Heart left ventricle (tissue), 16 donors: Measurements from ENCODE around the gene OLFML2B. TPM values are rescaled to one million over a fixed set of nuclear protein-coding genes. Genes with fewer than 3 reads are reported as not detected.

Source experiments
- ATAC-seq, 4 donors: fragments of 200-7000 bp; cut with Tn5 transposase; one replicate each; pipeline ENCODE4 v1.9.1; 2020 to 2022; ENCODE audit warnings: moderate library complexity in 4 of 4, mild to moderate bottlenecking in 3 of 4, moderate number of reproducible peaks in 1 of 4
- DNase-seq, 5 donors: peaks; one replicate each; pipeline ENCODE4 v3.0.0-alpha.2; 2020
- H3K27ac ChIP-seq, 12 donors: fragments of 200-600 bp; sonication (generic) in 4 of 12; one replicate each; pipeline versions ENCODE4 v1.5.0 to v1.8.0; 2016 to 2022; ENCODE audit warnings: mild to moderate bottlenecking in 2 of 12
- H3K27me3 ChIP-seq, 9 donors: fragments of 200-600 bp; sonication (generic) in 2 of 9; one replicate each; pipeline versions ENCODE4 v1.5.1 to v1.8.0; 2016 to 2022; ENCODE audit warnings: mild to moderate bottlenecking in 3 of 9
- H3K36me3 ChIP-seq, 9 donors: fragments of 200-600 bp; sonication (generic) in 2 of 9; one replicate each; pipeline versions ENCODE4 v1.5.0 to v1.8.0; 2018 to 2022; ENCODE audit warnings: mild to moderate bottlenecking in 2 of 9
- H3K4me1 ChIP-seq, 12 donors: fragments of 200-600 bp; sonication (generic) in 4 of 12; one replicate each; pipeline versions ENCODE4 v1.5.0 to v1.8.0; 2016 to 2022; ENCODE audit warnings: mild to moderate bottlenecking in 3 of 12
- H3K4me3 ChIP-seq, 12 donors: fragments of 200-600 bp; sonication (generic) in 4 of 12; one replicate each; pipeline versions ENCODE4 v1.5.0 to v1.8.0; 2017 to 2022; ENCODE audit warnings: mild to moderate bottlenecking in 9 of 12, moderate library complexity in 4 of 12
- H3K9me3 ChIP-seq, 12 donors: fragments of 200-600 bp; sonication (generic) in 4 of 12; one replicate each; pipeline versions ENCODE4 v1.5.0 to v1.8.0; 2016 to 2022; ENCODE audit warnings: mild to moderate bottlenecking in 1 of 12
- POLR2A ChIP-seq, 2 donors: fragments of 450-650 bp; IDR thresholded peaks; one replicate each; pipeline ENCODE4 v1.6.1; 2017; ENCODE audit warnings: antibody characterized with exemption in 2 of 2, mild to moderate bottlenecking in 2 of 2, moderate library complexity in 2 of 2
- WGBS, 4 donors: extraction: QIAGEN DNeasy Blood & Tissue Kit in 2 of 4; methylation state at CpG; one replicate each; pipeline versions ENCODE4 v1.1.5 to v1.1.7; 2013 to 2018; 5-methylcytosine and 5-hydroxymethylcytosine counted together
- intact Hi-C, 10 donors: fragments of 100-400 bp; cut with DNase I; formaldehyde crosslinking; loops; one replicate each; pipeline versions ENCODE4 v1.11.1 to v1.14.2; 2022
- polyA plus RNA-seq, 2 donors: library from polyadenylated mRNA; stranded (reverse); fragments of 200-250 nt; gene quantifications; one replicate each; pipeline ENCODE4 v1.2.3, GENCODE V29; 2013
- total RNA-seq, 9 donors: library from RNA; depleted of rRNA in 2 of 9; stranded (reverse); fragments of >200 nt in 2 of 9; fragmentation: NEBNext Ultra II Directional in 3 of 9; extraction: Animal tissue kit (Norgen Biotek cat#: 25700) in 3 of 9; gene quantifications; one replicate each; pipeline versions ENCODE4 v1.1.0 to v1.2.4, GENCODE V29; 2016 to 2023
- TF ChIP-seq, protein P1 (sequence below), 12 donors: fragments of 200-600 bp; sonication (generic) in 4 of 12; IDR thresholded peaks; one replicate each; pipeline versions ENCODE4 v1.5.0 to v1.8.0; 2018 to 2022; ENCODE audit warnings: antibody characterized with exemption in 12 of 12, mild to moderate bottlenecking in 5 of 12
- donor health status: ischemic (EF 13 %, LVEDD 7.1; RV severe dilation, severe dysfunction).
- donor health status: healthy with polysubstance abuse.
- donor health status: DM: no; HTN: yes; CAD: no.
- donor health status: DM: no; HTN: no; CAD: no.
- donor health status: ischemic (EF 25% LVEDD 6.9; RV normal size, moderate dysfunction).
- donor health status: ischemic (EF 25% LVEDD 5.7; RV mildly dilated, moderate dysfunction).
- donor health status: healthy.
- donor health status: DM: yes; HTN: yes; CAD: no.
- donor health status: ischemic (EF 35%, LVEDD 5.7; RV mildly dilated, moderate dysfunction).
- donor health status: nonischemic (EF 11% LVEDD 7.7; RV severe dilation, severe dysfunction).
- donor health status: DM: yes; HTN: yes; CAD: no.
- donor health status: PGD.
- donor health status: ischemic (EF 29% LVEDD 5.4; RV normal size, mild dysfunction).
- donor health status: nonischemic (EF 23%, LVEDD 6.1; RV moderate dilation, normal function).

Gene OLFML2B
- total and polyA plus RNA-seq, 11 donors = 0.75 to 39.2 (median 2.8) TPM

GRCh38 chr1:161982507-161982895 lies 41.2 kb downstream of the OLFML2B start:
- TF ChIP-seq, protein P1, sequence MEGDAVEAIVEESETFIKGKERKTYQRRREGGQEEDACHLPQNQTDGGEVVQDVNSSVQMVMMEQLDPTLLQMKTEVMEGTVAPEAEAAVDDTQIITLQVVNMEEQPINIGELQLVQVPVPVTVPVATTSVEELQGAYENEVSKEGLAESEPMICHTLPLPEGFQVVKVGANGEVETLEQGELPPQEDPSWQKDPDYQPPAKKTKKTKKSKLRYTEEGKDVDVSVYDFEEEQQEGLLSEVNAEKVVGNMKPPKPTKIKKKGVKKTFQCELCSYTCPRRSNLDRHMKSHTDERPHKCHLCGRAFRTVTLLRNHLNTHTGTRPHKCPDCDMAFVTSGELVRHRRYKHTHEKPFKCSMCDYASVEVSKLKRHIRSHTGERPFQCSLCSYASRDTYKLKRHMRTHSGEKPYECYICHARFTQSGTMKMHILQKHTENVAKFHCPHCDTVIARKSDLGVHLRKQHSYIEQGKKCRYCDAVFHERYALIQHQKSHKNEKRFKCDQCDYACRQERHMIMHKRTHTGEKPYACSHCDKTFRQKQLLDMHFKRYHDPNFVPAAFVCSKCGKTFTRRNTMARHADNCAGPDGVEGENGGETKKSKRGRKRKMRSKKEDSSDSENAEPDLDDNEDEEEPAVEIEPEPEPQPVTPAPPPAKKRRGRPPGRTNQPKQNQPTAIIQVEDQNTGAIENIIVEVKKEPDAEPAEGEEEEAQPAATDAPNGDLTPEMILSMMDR (IDR thresholded peaks at IDR 0.05) = no peak
- no peak for TF ChIP-seq POLR2A (IDR thresholded peaks at IDR 0.05)
- H3K27me3 ChIP-seq = no peaks in the 10 kb centered on the region
- 58 to 69% (median 64%) methylated on average over 5 of the region's 5 CpGs for WGBS, 4 donors
- ATAC-seq = no peak
- no peak overlapping the region for H3K27ac ChIP-seq
- peaks cover 0 to 17% (median 0%) of the 10 kb centered on the region in 9 donors for H3K36me3 ChIP-seq
- no peak overlapping the region for H3K4me3 ChIP-seq
- intact Hi-C loops = no loop called here
- DNase-seq = no peak
- peaks cover 0 to 8% (median 4%) of the 10 kb centered on the region in 12 donors for H3K9me3 ChIP-seq
- no peaks in the 10 kb centered on the region for H3K4me1 ChIP-seq

GRCh38 chr1:161981735-161982506 lies 41.7 kb downstream of the OLFML2B start:
- no peak for TF ChIP-seq POLR2A (IDR thresholded peaks at IDR 0.05)
- TF ChIP-seq, protein P1 (IDR thresholded peaks at IDR 0.05) = no peak

GRCh38 chr1:161981126-161981525 lies 42.5 kb downstream of the OLFML2B start:
- ATAC-seq (no peak), DNase-seq (no peak)
- H3K9me3 ChIP-seq = no peaks in the 10 kb centered on the region
- H3K4me3 ChIP-seq = no peak overlapping the region
- intact Hi-C loops = no loop called here
- no peak overlapping the region for H3K27ac ChIP-seq
- H3K4me1 ChIP-seq = no peaks in the 10 kb centered on the region
- WGBS, 4 donors = 83 to 88% (median 85%) methylated on average over 8 of the region's 8 CpGs
- TF ChIP-seq, protein P1 (IDR thresholded peaks at IDR 0.05) = no peak
- no peak for TF ChIP-seq POLR2A (IDR thresholded peaks at IDR 0.05)
- peaks cover 0 to 17% (median 0%) of the 10 kb centered on the region in 9 donors for H3K36me3 ChIP-seq
- H3K27me3 ChIP-seq = no peaks in the 10 kb centered on the region

More at GRCh38 chr1:161981735-161982506, 41.7 kb downstream of the OLFML2B start:
- Histone ChIP-seq H3K27ac (no peak overlapping the region), H3K4me1 (no peaks in the 10 kb centered on the region), H3K9me3 (peaks cover 0 to 2% (median 0%) of the 10 kb centered on the region in 12 donors), H3K36me3 (peaks cover 0 to 17% (median 0%) of the 10 kb centered on the region in 9 donors), H3K27me3 (no peaks in the 10 kb centered on the region), H3K4me3 (no peak overlapping the region)
- DNase-seq = no peak
- intact Hi-C loops = no loop called here
- 86 to 90% (median 88%) methylated on average over 7 to 11 of the region's 11 CpGs for WGBS, 4 donors
- ATAC-seq = no peak

DNA sequence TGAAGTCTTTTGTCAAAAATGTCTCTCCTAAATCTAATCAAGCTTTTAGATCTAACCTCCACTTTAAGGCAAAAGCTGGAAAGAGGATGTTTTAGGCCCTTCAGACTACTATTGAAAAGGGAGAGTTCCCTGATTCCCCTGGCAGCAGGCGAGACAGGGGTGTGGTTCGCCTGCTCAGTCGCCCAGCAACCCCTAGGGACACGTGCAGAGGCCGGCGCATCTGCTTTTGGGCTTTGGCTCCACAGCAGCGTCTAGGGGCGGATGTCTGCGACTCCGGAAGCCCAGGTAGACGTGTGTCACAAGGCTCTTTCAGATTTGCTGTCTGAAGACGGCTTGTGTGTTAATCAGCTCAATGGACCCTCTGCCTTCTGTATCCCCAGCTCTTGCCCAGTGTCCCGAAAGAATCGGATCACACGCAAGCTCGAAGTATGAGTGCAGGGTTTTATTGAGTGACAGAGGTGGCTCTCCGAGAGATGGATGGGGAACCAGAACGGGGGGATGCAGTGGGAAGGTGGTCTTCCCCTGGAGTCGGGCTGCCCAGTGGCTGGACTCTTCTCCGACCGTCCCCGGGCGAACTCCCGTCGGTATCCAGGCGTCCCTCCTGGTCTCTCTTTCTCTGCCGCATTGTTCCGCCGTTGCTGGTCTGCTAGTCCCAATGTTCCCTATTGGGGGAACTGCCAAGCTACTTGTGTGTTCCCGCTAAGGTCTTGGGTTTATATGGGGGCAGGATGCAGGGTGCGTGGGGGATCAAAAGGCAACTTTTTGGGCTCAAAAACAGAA lies 45.5 kb downstream of the OLFML2B start:
- Histone ChIP-seq H3K4me1 (peaks cover 0 to 16% (median 11%) of the 10 kb centered on the region in 12 donors), H3K4me3 (no peak overlapping the region), H3K9me3 (no peaks in the 10 kb centered on the region), H3K27me3 (no peaks in the 10 kb centered on the region), H3K27ac (no peak overlapping the region), H3K36me3 (peaks cover 0 to 4% (median 0%) of the 10 kb centered on the region in 9 donors)
- intact Hi-C loops = loop anchor here in 1 of 10 donors (10.0 kb wide), 1 partner anchor 103 kb away; no protein-coding TSS in a partner anchor
- no peak for ATAC-seq
- no peak for TF ChIP-seq POLR2A (IDR thresholded peaks at IDR 0.05)
- TF ChIP-seq, protein P1 (IDR thresholded peaks at IDR 0.05) = no peak
- no peak for DNase-seq
- 92 to 95% (median 95%) methylated on average over 30 to 31 of the region's 31 CpGs for WGBS, 4 donors
